Measurements from ENCODE around the gene EDC3. TPM values are rescaled to one million over a fixed set of nuclear protein-coding genes. Genes with fewer than 3 reads are reported as not detected.
"Not testable (repeated sequence)": the region's sequence is repeated elsewhere in the genome, so short reads cannot be mapped to it uniquely, and the experiment has no call there.

Gene EDC3
- total RNA-seq, 4 donors from 2014 or later: 13.0 to 52.4 (median 23.5) TPM

- Histone ChIP-seq H3K27me3 (no peaks in the 10 kb centered on the region), H3K27ac (no peak overlapping the region), H3K4me3 (no peak overlapping the region), H3K9me3 (no peaks in the 10 kb centered on the region), H3K36me3 (no peaks in the 10 kb centered on the region), H3K4me1 (no peaks in the 10 kb centered on the region)
- 80% methylated on average over 10 of the region's 12 CpGs for WGBS
- TF ChIP-seq CTCF (IDR thresholded peaks at IDR 0.05) (no peak), POLR2AphosphoS5 (IDR thresholded peaks at IDR 0.05) (no peak)
- DNase-seq (ENCODE audit: low spot score in 2 of 2): no peak
Measured at GRCh38 chr15:74604983-74605794, 90.6 kb downstream of the EDC3 start.

- Histone ChIP-seq H3K4me3 (no peak overlapping the region), H3K4me1 (peaks cover 9% of the 10 kb centered on the region), H3K36me3 (no peaks in the 10 kb centered on the region), H3K27me3 (no peaks in the 10 kb centered on the region), H3K27ac (no peak overlapping the region), H3K9me3 (no peaks in the 10 kb centered on the region)
- 85% methylated on average over 4 of the region's 11 CpGs for WGBS
- TF ChIP-seq POLR2AphosphoS5 (IDR thresholded peaks at IDR 0.05) (no peak), EP300 (IDR thresholded peaks at IDR 0.05) (no peak), POLR2A (IDR thresholded peaks at IDR 0.05) (no peak), CTCF (IDR thresholded peaks at IDR 0.05) (no peak)
- DNase-seq (ENCODE audit: low spot score in 2 of 2): no peak
Measured at GRCh38 chr15:74603789-74604705, 91.8 kb downstream of the EDC3 start.

GRCh38 chr15:74603026-74603788, 92.6 kb downstream of the EDC3 start:
- 96% methylated on average over 11 of the region's 13 CpGs for WGBS
- TF ChIP-seq CTCF (IDR thresholded peaks at IDR 0.05): no peak
- no peak for TF ChIP-seq POLR2A (IDR thresholded peaks at IDR 0.05)
- TF ChIP-seq EP300 (IDR thresholded peaks at IDR 0.05): no peak
- TF ChIP-seq POLR2AphosphoS5 (IDR thresholded peaks at IDR 0.05): no peak

GRCh38 chr15:74599156-74599555, 96.7 kb downstream of the EDC3 start:
- no peaks in the 10 kb centered on the region for H3K27me3 ChIP-seq

More at GRCh38 chr15:74603026-74603788, 92.6 kb downstream of the EDC3 start:
- no peaks in the 10 kb centered on the region for H3K36me3 ChIP-seq
- no peak overlapping the region for H3K4me3 ChIP-seq
- DNase-seq (ENCODE audit: low spot score in 2 of 2): no peak
- no peaks in the 10 kb centered on the region for H3K9me3 ChIP-seq
- no peak overlapping the region for H3K27ac ChIP-seq
- no peaks in the 10 kb centered on the region for H3K27me3 ChIP-seq
- H3K4me1 ChIP-seq: peaks cover 15% of the 10 kb centered on the region

GRCh38 chr15:74598126-74598842, 97.5 kb downstream of the EDC3 start:
- Histone ChIP-seq H3K4me3 (peak overlapping the region; percentile 57), H3K9me3 (no peaks in the 10 kb centered on the region), H3K36me3 (peaks cover 8% of the 10 kb centered on the region), H3K4me1 (peaks cover 20% of the 10 kb centered on the region), H3K27me3 (no peaks in the 10 kb centered on the region), H3K27ac (peak overlapping the region; percentile 52)
- 4% methylated on average over 26 of the region's 26 CpGs for WGBS
- TF ChIP-seq POLR2AphosphoS5 (IDR thresholded peaks at IDR 0.05): peak in 1 of 3 donors; percentile 29
- no peak for TF ChIP-seq POLR2A (IDR thresholded peaks at IDR 0.05)
- DNase-seq (ENCODE audit: low spot score in 2 of 2): peak; percentile 96 to 99

More at GRCh38 chr15:74599156-74599555, 96.7 kb downstream of the EDC3 start:
- Histone ChIP-seq H3K9me3 (no peaks in the 10 kb centered on the region), H3K27ac (no peak overlapping the region), H3K4me1 (peaks cover 20% of the 10 kb centered on the region), H3K36me3 (no peaks in the 10 kb centered on the region), H3K4me3 (peak overlapping the region; percentile 57)
- TF ChIP-seq POLR2AphosphoS5 (IDR thresholded peaks at IDR 0.05): no peak
- TF ChIP-seq POLR2A (IDR thresholded peaks at IDR 0.05): no peak
- no peak for DNase-seq (ENCODE audit: low spot score in 2 of 2)
- 87% methylated on average over 15 of the region's 15 CpGs for WGBS

GRCh38 chr15:74597146-74597705, 98.6 kb downstream of the EDC3 start:
- not testable (repeated sequence) for H3K4me3 ChIP-seq; H3K27me3 ChIP-seq; H3K27ac ChIP-seq; DNase-seq (ENCODE audit: low spot score in 2 of 2); H3K9me3 ChIP-seq
- WGBS: 95% methylated on average over 14 of the region's 16 CpGs
- H3K36me3 ChIP-seq: peaks cover 17% of the 10 kb centered on the region
- H3K4me1 ChIP-seq: peaks cover 20% of the 10 kb centered on the region

GRCh38 chr15:74596736-74597135, 99.1 kb downstream of the EDC3 start:
- not testable (repeated sequence) for H3K27ac ChIP-seq; H3K4me3 ChIP-seq; DNase-seq (ENCODE audit: low spot score in 2 of 2); H3K27me3 ChIP-seq; H3K9me3 ChIP-seq
- Histone ChIP-seq H3K36me3 (peaks cover 21% of the 10 kb centered on the region), H3K4me1 (peaks cover 20% of the 10 kb centered on the region)
- WGBS: 79% methylated on average over 10 of the region's 11 CpGs
